GM19193 (cell line): ENCODE measurements around the gene TBKBP1.

ENCODE experiments used
- POLR2A ChIP-seq: IDR thresholded peaks from 4 replicates; pipeline ENCODE4 v1.6.1; 2011; ENCODE audit not compliant: insufficient read depth, insufficient read length; ENCODE audit errors: extremely low read depth

Gene TBKBP1

GRCh38 chr17:47674499-47674898 is 19.5 kb upstream of the TBKBP1 start:
- TF ChIP-seq POLR2A, result no peak

GRCh38 chr17:47675380-47676198 is 18.4 kb upstream of the TBKBP1 start:
- TF ChIP-seq POLR2A, result no peak

- no peak for TF ChIP-seq POLR2A
These were observed 17.8 kb upstream of the TBKBP1 start for GRCh38 chr17:47676199-47676472.

GRCh38 chr17:47676510-47677165 is 17.3 kb upstream of the TBKBP1 start:
- TF ChIP-seq POLR2A, result no peak

- no peak for TF ChIP-seq POLR2A
These were observed 15.8 kb upstream of the TBKBP1 start for GRCh38 chr17:47678196-47678595.

GRCh38 chr17:47682138-47682537 is 11.8 kb upstream of the TBKBP1 start:
- no peak for TF ChIP-seq POLR2A

GRCh38 chr17:47684025-47684424 is 9.9 kb upstream of the TBKBP1 start:
- TF ChIP-seq POLR2A, result no peak

- TF ChIP-seq POLR2A, result no peak
These were observed 9.3 kb upstream of the TBKBP1 start for GRCh38 chr17:47684535-47685193.

GRCh38 chr17:47685556-47686275 is 8.2 kb upstream of the TBKBP1 start:
- no peak for TF ChIP-seq POLR2A

GRCh38 chr17:47686276-47686635 is 7.7 kb upstream of the TBKBP1 start:
- no peak for TF ChIP-seq POLR2A

- TF ChIP-seq POLR2A, result no peak
These were observed 7.2 kb upstream of the TBKBP1 start for GRCh38 chr17:47686664-47687327.

- no peak for TF ChIP-seq POLR2A
These were observed 6.7 kb upstream of the TBKBP1 start for GRCh38 chr17:47687328-47687690.

GRCh38 chr17:47687748-47688147 is 6.2 kb upstream of the TBKBP1 start:
- no peak for TF ChIP-seq POLR2A

GRCh38 chr17:47690121-47690520 is 3.8 kb upstream of the TBKBP1 start:
- TF ChIP-seq POLR2A, result no peak
